ENCODE data around the gene TUBGCP4. TPM values are rescaled to one million over a fixed set of nuclear protein-coding genes. Genes with fewer than 3 reads are reported as not detected.
A peak's percentile ranks its signal among the peaks of the same experiment; 100 is the strongest.

TUBGCP4 gene
- total and polyA plus RNA-seq, 9 of the 15 experiments (the other 6 are each of a cell fraction or from before 2014, with no cell fraction given), result 10.7 to 50.2 (median 29.6) TPM

DNA sequence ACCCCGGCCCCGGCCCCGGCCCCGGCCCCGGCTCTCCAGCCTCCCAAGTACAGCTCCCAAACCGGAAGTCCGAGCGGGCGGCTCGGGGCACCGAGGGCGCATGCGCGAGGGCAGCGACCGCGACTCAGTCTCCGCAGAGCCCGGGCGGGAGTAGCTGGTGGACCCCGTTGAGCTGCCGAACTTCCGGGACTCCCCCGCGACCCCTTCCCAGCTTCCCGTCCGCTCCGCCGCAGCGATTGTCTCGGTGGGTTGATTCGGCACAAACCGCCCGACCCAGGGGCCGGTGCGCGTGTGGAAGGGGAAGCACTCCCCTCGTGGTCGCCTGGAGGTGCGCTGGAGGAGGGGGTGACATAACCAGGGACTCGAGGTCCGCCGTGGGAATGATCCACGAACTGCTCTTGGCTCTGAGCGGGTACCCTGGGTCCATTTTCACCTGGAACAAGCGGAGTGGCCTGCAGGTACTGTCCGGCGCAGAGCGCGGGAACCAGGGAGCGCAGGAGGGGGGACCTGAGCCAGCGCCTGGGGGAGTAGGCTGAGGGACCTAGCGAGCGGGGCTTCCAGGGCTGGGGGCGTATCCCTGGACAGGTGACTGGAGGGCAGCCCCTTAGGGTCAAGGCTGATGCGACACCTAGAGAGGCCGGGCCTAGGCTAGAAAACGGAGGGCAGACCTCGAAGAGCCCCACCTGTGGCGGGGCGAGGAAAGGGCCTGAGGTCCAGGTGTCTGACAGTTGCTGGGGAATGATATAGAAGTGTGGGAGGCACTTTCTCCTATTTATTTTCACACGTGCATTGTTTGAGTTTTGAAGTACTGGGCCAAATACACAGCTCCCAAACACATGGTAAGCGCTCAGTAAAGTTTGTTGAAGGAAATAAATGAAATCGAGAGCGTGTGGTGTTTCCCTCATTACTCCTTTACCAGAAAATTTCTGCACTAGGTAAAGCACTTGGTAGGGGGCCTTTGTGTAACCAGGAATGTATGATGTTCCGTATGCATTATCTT lies at the start of gene TUBGCP4, which contains the start of gene ZSCAN29 (continued):
- TF ChIP-seq YY1 (IDR thresholded peaks at IDR 0.05; ENCODE audit: borderline replicate concordance in 1 of 3, control insufficient read depth in 1 of 3, extremely low read depth in 1 of 3, insufficient read depth in 3 of 3, insufficient read length in 1 of 3, insufficient replicate concordance in 2 of 3, low read depth in 1 of 3, low read length in 2 of 3), result peak in 1 of 3 experiments; percentile 2
- TF ChIP-seq, protein P1, sequence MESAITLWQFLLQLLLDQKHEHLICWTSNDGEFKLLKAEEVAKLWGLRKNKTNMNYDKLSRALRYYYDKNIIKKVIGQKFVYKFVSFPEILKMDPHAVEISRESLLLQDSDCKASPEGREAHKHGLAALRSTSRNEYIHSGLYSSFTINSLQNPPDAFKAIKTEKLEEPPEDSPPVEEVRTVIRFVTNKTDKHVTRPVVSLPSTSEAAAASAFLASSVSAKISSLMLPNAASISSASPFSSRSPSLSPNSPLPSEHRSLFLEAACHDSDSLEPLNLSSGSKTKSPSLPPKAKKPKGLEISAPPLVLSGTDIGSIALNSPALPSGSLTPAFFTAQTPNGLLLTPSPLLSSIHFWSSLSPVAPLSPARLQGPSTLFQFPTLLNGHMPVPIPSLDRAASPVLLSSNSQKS (CRISPR knock-in tag; IDR thresholded peaks at IDR 0.05), result no peak
- TF ChIP-seq ZKSCAN3 (CRISPR knock-in tag; IDR thresholded peaks at IDR 0.05), result no peak
- TF ChIP-seq ZNF253 (CRISPR knock-in tag; conservative IDR thresholded peaks at IDR 0.05), result no peak
- no peak for TF ChIP-seq ZC3H4 (CRISPR knock-in tag; IDR thresholded peaks at IDR 0.05; ENCODE audit: borderline replicate concordance)
- TF ChIP-seq ZNF75A (CRISPR knock-in tag; IDR thresholded peaks at IDR 0.05), result no peak
- TF ChIP-seq ILF3 (IDR thresholded peaks at IDR 0.05; ENCODE audit: borderline replicate concordance), result no peak
- TF ChIP-seq BCL6 (CRISPR knock-in tag; IDR thresholded peaks at IDR 0.05), result no peak
- no peak for TF ChIP-seq FOS (IDR thresholded peaks at IDR 0.05; ENCODE audit: extremely low read depth, insufficient read length)
- TF ChIP-seq MTA3 (IDR thresholded peaks at IDR 0.05; ENCODE audit: borderline replicate concordance), result peak; percentile 61; the same call in 1 of the 2 replicates
- TF ChIP-seq ZNF778 (CRISPR knock-in tag; IDR thresholded peaks at IDR 0.05), result no peak
- TF ChIP-seq PYGO2 (tag; IDR thresholded peaks at IDR 0.05), result no peak
- no peak for TF ChIP-seq RNF2 (IDR thresholded peaks at IDR 0.05)
- no peak; the same call in none of the 2 replicates for TF ChIP-seq RB1 (IDR thresholded peaks at IDR 0.05; ENCODE audit: low read depth)
- TF ChIP-seq EP300 (IDR thresholded peaks at IDR 0.05; ENCODE audit: low read length), result no peak
- no peak for TF ChIP-seq PRPF4 (IDR thresholded peaks at IDR 0.05; ENCODE audit: insufficient read depth, low read depth, low read length, poor library complexity, severe bottlenecking)
- TF ChIP-seq, protein P2, sequence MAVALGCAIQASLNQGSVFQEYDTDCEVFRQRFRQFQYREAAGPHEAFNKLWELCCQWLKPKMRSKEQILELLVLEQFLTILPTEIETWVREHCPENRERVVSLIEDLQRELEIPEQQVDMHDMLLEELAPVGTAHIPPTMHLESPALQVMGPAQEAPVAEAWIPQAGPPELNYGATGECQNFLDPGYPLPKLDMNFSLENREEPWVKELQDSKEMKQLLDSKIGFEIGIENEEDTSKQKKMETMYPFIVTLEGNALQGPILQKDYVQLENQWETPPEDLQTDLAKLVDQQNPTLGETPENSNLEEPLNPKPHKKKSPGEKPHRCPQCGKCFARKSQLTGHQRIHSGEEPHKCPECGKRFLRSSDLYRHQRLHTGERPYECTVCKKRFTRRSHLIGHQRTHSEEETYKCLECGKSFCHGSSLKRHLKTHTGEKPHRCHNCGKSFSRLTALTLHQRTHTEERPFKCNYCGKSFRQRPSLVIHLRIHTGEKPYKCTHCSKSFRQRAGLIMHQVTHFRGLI (CRISPR knock-in tag; IDR thresholded peaks at IDR 0.05), result no peak
- TF ChIP-seq BRF1 (IDR thresholded peaks at IDR 0.05; ENCODE audit: borderline replicate concordance, extremely low read depth, insufficient read length), result no peak
- TF ChIP-seq MYNN (IDR thresholded peaks at IDR 0.05), result 0 out of 2 replicates have a peak, but pooled peaks have one; percentile 40
- no peak for TF ChIP-seq MYNN (CRISPR knock-in tag; IDR thresholded peaks at IDR 0.05)
- TF ChIP-seq TRIM24 (IDR thresholded peaks at IDR 0.05), result no peak
- TF ChIP-seq, protein P3, sequence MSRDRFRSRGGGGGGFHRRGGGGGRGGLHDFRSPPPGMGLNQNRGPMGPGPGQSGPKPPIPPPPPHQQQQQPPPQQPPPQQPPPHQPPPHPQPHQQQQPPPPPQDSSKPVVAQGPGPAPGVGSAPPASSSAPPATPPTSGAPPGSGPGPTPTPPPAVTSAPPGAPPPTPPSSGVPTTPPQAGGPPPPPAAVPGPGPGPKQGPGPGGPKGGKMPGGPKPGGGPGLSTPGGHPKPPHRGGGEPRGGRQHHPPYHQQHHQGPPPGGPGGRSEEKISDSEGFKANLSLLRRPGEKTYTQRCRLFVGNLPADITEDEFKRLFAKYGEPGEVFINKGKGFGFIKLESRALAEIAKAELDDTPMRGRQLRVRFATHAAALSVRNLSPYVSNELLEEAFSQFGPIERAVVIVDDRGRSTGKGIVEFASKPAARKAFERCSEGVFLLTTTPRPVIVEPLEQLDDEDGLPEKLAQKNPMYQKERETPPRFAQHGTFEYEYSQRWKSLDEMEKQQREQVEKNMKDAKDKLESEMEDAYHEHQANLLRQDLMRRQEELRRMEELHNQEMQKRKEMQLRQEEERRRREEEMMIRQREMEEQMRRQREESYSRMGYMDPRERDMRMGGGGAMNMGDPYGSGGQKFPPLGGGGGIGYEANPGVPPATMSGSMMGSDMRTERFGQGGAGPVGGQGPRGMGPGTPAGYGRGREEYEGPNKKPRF (IDR thresholded peaks at IDR 0.05; ENCODE audit: low read depth, low read length), result no peak
- TF ChIP-seq NFIX (CRISPR knock-in tag; IDR thresholded peaks at IDR 0.05; ENCODE audit: low read depth), result no peak

Measured in K562 (cell line).